H9 (cell line): ENCODE results near the gene VPS13C. TPM values are rescaled to one million over a fixed set of nuclear protein-coding genes. Genes with fewer than 3 reads are reported as not detected.

Experiments
- DNase-seq: peaks from one replicate; pipeline ENCODE4 v3.0.0-alpha.2; 2017
- H2AFZ ChIP-seq: one replicate; pipeline ENCODE4 v1.6.1; 2013; ENCODE audit warnings: mild to moderate bottlenecking, low read length, control low read depth, moderate library complexity
- H2AK5ac ChIP-seq: 2 replicates; pipeline ENCODE4 v1.6.1; 2013; ENCODE audit warnings: low read length, control low read depth, mixed read lengths; ENCODE audit not compliant: insufficient read length
- H2BK120ac ChIP-seq: one replicate; pipeline ENCODE4 v1.6.1; 2013; ENCODE audit warnings: low read depth, mild to moderate bottlenecking, low read length, control low read depth, inconsistent platforms; ENCODE audit not compliant: poor library complexity, severe bottlenecking
- H2BK12ac ChIP-seq: 2 replicates; pipeline ENCODE4 v1.6.1; 2013; ENCODE audit warnings: low read length, control low read depth, mixed read lengths, low read depth; ENCODE audit not compliant: insufficient read length
- H2BK15ac ChIP-seq: 2 replicates; pipeline ENCODE4 v1.6.1; 2013; ENCODE audit warnings: low read depth, low read length, control low read depth
- H2BK20ac ChIP-seq: one replicate; pipeline ENCODE4 v1.6.1; 2013; ENCODE audit warnings: low read depth, mild to moderate bottlenecking, low read length, control low read depth, inconsistent platforms; ENCODE audit not compliant: poor library complexity, severe bottlenecking
- H2BK5ac ChIP-seq: 2 replicates; pipeline ENCODE4 v1.6.1; 2013; ENCODE audit warnings: low read length, control low read depth, mixed read lengths; ENCODE audit not compliant: insufficient read length
- H3K14ac ChIP-seq: 2 replicates; pipeline ENCODE4 v1.6.1; 2013; ENCODE audit warnings: low read length, control low read depth; ENCODE audit not compliant: insufficient read depth
- H3K18ac ChIP-seq: 2 replicates; pipeline ENCODE4 v1.6.1; 2013; ENCODE audit warnings: low read depth, mild to moderate bottlenecking, mixed read lengths, low read length, control low read depth; ENCODE audit not compliant: insufficient read length
- H3K23ac ChIP-seq: 2 replicates; pipeline ENCODE4 v1.6.1; 2013; ENCODE audit warnings: low read length, control low read depth, mixed read lengths, low read depth; ENCODE audit not compliant: insufficient read length
- H3K23me2 ChIP-seq: 2 replicates; pipeline ENCODE4 v1.6.1; 2013; ENCODE audit warnings: low read depth, mild to moderate bottlenecking, mixed read lengths, low read length, control low read depth; ENCODE audit not compliant: insufficient read length, poor library complexity, severe bottlenecking
- H3K27ac ChIP-seq: 2 replicates; pipeline ENCODE4 v1.5.1; 2013; ENCODE audit warnings: low read length, control low read depth, mixed read lengths, low read depth; ENCODE audit not compliant: insufficient read length
- H3K27me3 ChIP-seq: 2 replicates; pipeline ENCODE4 v1.6.1; 2013; ENCODE audit warnings: low read length, control low read depth, inconsistent platforms; ENCODE audit not compliant: insufficient read depth
- H3K4ac ChIP-seq: 2 replicates; pipeline ENCODE4 v1.6.1; 2013; ENCODE audit warnings: low read depth, mild to moderate bottlenecking, control low read depth, inconsistent platforms, low read length, moderate library complexity
- H3K4me1 ChIP-seq: 2 replicates; pipeline ENCODE4 v1.6.1; 2013; ENCODE audit warnings: low read length, control low read depth, inconsistent platforms; ENCODE audit not compliant: insufficient read depth
- H3K4me2 ChIP-seq: 2 replicates; pipeline ENCODE4 v1.6.1; 2013; ENCODE audit warnings: low read length, control low read depth, mixed read lengths; ENCODE audit not compliant: insufficient read length, insufficient read depth
- H3K56ac ChIP-seq: 2 replicates; pipeline ENCODE4 v1.6.1; 2013; ENCODE audit warnings: low read depth, mild to moderate bottlenecking, mixed read lengths, low read length, control low read depth; ENCODE audit not compliant: insufficient read length
- H3K79me1 ChIP-seq: 2 replicates; pipeline ENCODE4 v1.6.1; 2013; ENCODE audit warnings: low read depth, mild to moderate bottlenecking, moderate library complexity, low read length, control low read depth, inconsistent platforms; ENCODE audit not compliant: insufficient read depth, poor library complexity, severe bottlenecking
- H3K79me2 ChIP-seq: 2 replicates; pipeline ENCODE4 v1.6.1; 2013; ENCODE audit warnings: low read length, control low read depth, inconsistent platforms; ENCODE audit not compliant: insufficient read depth
- H3K9ac ChIP-seq: 2 replicates; pipeline ENCODE4 v1.6.1; 2013; ENCODE audit warnings: low read length, control low read depth, mixed read lengths; ENCODE audit not compliant: insufficient read length; ENCODE audit errors: extremely low read depth
- H3K9me3 ChIP-seq: one replicate; pipeline ENCODE4 v1.6.1; 2013; ENCODE audit warnings: low read depth, low read length, inconsistent platforms; ENCODE audit not compliant: control insufficient read depth
- H3T11ph ChIP-seq: one replicate; pipeline ENCODE4 v1.6.1; 2013; ENCODE audit warnings: mild to moderate bottlenecking, low read length, control low read depth, inconsistent platforms
- H4K20me1 ChIP-seq: one replicate; pipeline ENCODE4 v1.6.1; 2013; ENCODE audit not compliant: control insufficient read depth, insufficient read length, insufficient read depth
- H4K5ac ChIP-seq: 2 replicates; pipeline ENCODE4 v1.6.1; 2013; ENCODE audit warnings: low read depth, mild to moderate bottlenecking, mixed read lengths, low read length, control low read depth; ENCODE audit not compliant: insufficient read length
- H4K8ac ChIP-seq: replicated peaks from 2 replicates; pipeline ENCODE4 v1.6.1; 2013; ENCODE audit warnings: low read length, control low read depth, mixed read lengths, low read depth; ENCODE audit not compliant: insufficient read length
- H4K91ac ChIP-seq: 2 replicates; pipeline ENCODE4 v1.6.1; 2013; ENCODE audit warnings: low read depth, mild to moderate bottlenecking, moderate library complexity, mixed read lengths, low read length, control low read depth; ENCODE audit not compliant: insufficient read length
- H3K27ac Mint-ChIP-seq, 3 experiments: 2 replicates in 2 of 3; 3 replicates in 1 of 3; pipeline ENCODE4 v1.8.0; 2020 to 2021; ENCODE audit warnings: mixed read lengths in 3 of 3, mild to moderate bottlenecking in 1 of 3, moderate library complexity in 1 of 3
- H3K27me3 Mint-ChIP-seq: 2 replicates; pipeline ENCODE4 v1.8.0; 2021; ENCODE audit warnings: low read depth, mild to moderate bottlenecking, moderate library complexity, mixed read lengths
- H3K36me3 Mint-ChIP-seq, 3 experiments: 2 replicates in 2 of 3; 3 replicates in 1 of 3; pipeline ENCODE4 v1.8.0; 2020 to 2021; ENCODE audit warnings: low read depth in 3 of 3, mixed read lengths in 3 of 3; ENCODE audit not compliant: insufficient read depth in 1 of 3
- H3K4me1 Mint-ChIP-seq, 2 experiments: 2 replicates each; pipeline ENCODE4 v1.8.0; 2020; ENCODE audit warnings: mixed read lengths in 2 of 2
- H3K4me3 Mint-ChIP-seq, 2 experiments: 2 replicates in 1 of 2; 3 replicates in 1 of 2; pipeline ENCODE4 v1.8.0; 2020 to 2021; ENCODE audit warnings: mild to moderate bottlenecking in 2 of 2, mixed read lengths in 2 of 2, moderate library complexity in 1 of 2
- H3K9me3 Mint-ChIP-seq, 2 experiments: 2 replicates in 1 of 2; 3 replicates in 1 of 2; pipeline ENCODE4 v1.8.0; 2020; ENCODE audit warnings: mild to moderate bottlenecking in 2 of 2, mixed read lengths in 2 of 2, moderate library complexity in 1 of 2
- WGBS: extraction: QIAGEN DNeasy Blood & Tissue Kit; methylation state at CpG from one replicate; pipeline ENCODE4 v1.1.7; 2013; ENCODE audit warnings: missing lambda C conversion rate, low lambda C conversion rate, mixed read lengths; ENCODE audit not compliant: insufficient read length; ENCODE audit errors: extremely low coverage; 5-methylcytosine and 5-hydroxymethylcytosine counted together
- total RNA-seq: library from RNA; stranded (reverse); gene quantifications from 2 replicates; pipeline ENCODE4 v1.2.1, GENCODE V29; 2021
- TF ChIP-seq, protein P1 (sequence below): fragments of 200-600 bp; sonication (generic); conservative IDR thresholded peaks from 3 replicates; pipeline ENCODE4 v1.8.0; 2021; ENCODE audit warnings: antibody characterized with exemption, mild to moderate bottlenecking

VPS13C gene
- total RNA-seq, 1 experiment from 2014 or later, result 14.2 TPM

DNA sequence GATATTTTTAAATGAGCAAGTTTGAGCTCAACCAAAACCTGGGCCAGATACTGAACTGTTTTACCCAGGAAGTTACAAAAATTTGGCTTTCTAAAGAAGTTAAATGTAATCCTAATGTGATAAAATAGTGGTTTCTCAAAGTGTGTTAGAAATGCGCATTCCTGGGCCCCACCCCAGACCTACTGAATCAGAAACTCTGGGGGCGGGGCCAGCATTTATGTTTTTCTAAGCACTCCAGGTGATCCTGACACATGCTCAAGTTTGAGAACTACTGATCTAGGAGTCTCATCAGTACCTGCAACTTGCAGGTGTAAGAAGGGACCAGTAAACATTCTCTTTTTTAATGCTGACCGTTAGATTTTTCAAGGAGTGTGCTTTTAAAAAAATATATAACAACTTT is 190.6 kb downstream of the VPS13C start:
- Histone ChIP-seq H2BK120ac (no peak overlapping the region), H3K9ac (no peak overlapping the region), H3K27me3 (no peaks in the 10 kb centered on the region), H3K4me1 (no peaks in the 10 kb centered on the region), H3K4ac (no peak overlapping the region), H2AK5ac (no peak overlapping the region), H3K14ac (no peak overlapping the region), H3K27ac (no peak overlapping the region), H3K23me2 (no peaks in the 10 kb centered on the region), H4K5ac (no peak overlapping the region), H2BK5ac (no peak overlapping the region), H3T11ph (no peak overlapping the region), H4K20me1 (no peaks in the 10 kb centered on the region), H2AFZ (no peak overlapping the region), H3K56ac (no peak overlapping the region), H3K4me2 (no peak overlapping the region), H2BK15ac (no peak overlapping the region), H3K9me3 (no peaks in the 10 kb centered on the region), H4K8ac (no peak overlapping the region), H4K91ac (no peak overlapping the region), H3K79me2 (no peaks in the 10 kb centered on the region), H2BK12ac (no peak overlapping the region), H3K79me1 (no peaks in the 10 kb centered on the region), H3K18ac (no peak overlapping the region), H2BK20ac (no peak overlapping the region), H3K23ac (no peak overlapping the region)
- Mint-ChIP-seq H3K36me3 (peaks cover 0 to 4% (median 0%) of the 10 kb centered on the region in 3 experiments; a peak in 3 of 7 replicates), H3K27me3 (no peaks in the 10 kb centered on the region), H3K9me3 (no peaks in the 10 kb centered on the region), H3K27ac (no peak overlapping the region), H3K4me1 (peaks cover 3 to 5% of the 10 kb centered on the region in 2 experiments), H3K4me3 (no peak overlapping the region)
- TF ChIP-seq, protein P1, sequence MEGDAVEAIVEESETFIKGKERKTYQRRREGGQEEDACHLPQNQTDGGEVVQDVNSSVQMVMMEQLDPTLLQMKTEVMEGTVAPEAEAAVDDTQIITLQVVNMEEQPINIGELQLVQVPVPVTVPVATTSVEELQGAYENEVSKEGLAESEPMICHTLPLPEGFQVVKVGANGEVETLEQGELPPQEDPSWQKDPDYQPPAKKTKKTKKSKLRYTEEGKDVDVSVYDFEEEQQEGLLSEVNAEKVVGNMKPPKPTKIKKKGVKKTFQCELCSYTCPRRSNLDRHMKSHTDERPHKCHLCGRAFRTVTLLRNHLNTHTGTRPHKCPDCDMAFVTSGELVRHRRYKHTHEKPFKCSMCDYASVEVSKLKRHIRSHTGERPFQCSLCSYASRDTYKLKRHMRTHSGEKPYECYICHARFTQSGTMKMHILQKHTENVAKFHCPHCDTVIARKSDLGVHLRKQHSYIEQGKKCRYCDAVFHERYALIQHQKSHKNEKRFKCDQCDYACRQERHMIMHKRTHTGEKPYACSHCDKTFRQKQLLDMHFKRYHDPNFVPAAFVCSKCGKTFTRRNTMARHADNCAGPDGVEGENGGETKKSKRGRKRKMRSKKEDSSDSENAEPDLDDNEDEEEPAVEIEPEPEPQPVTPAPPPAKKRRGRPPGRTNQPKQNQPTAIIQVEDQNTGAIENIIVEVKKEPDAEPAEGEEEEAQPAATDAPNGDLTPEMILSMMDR, result no peak
- no peak for DNase-seq
- no CpG with 5 or more reads among the region's 3 CpGs for WGBS
